Raji (cell line): Measurements from ENCODE around the gene TPGS1.
A peak's percentile ranks its signal among the peaks of the same experiment; 100 is the strongest.

ENCODE experiments used
- POLR2A ChIP-seq: IDR thresholded peaks from 2 replicates; pipeline ENCODE4 v1.6.1; 2011; ENCODE audit warnings: low read depth, low read length, control low read depth; ENCODE audit not compliant: insufficient read depth

The TPGS1 gene

GRCh38 chr19:507286-508203, at the start of gene TPGS1:
Gene TPGS1 (plus strand): TSS chr19:507497. CDS start chr19:507507, 10 bp downstream.
- peak; percentile 42; the same call in 1 of the 2 replicates for TF ChIP-seq POLR2A

- no peak for TF ChIP-seq POLR2A
These were observed 49.7 kb upstream of the TPGS1 start for GRCh38 chr19:457636-458035.

- no peak for TF ChIP-seq POLR2A
These were observed 48.9 kb upstream of the TPGS1 start for GRCh38 chr19:458091-459042.

GRCh38 chr19:459724-460511, 47.4 kb upstream of the TPGS1 start:
- no peak for TF ChIP-seq POLR2A

- no peak for TF ChIP-seq POLR2A
These were observed 46.2 kb upstream of the TPGS1 start, which contains the start of gene SHC2 for GRCh38 chr19:460877-461720. Gene SHC2 (minus strand): TSS chr19:461033. CDS start chr19:460996, 37 bp downstream.

GRCh38 chr19:461721-462551, 45.4 kb upstream of the TPGS1 start:
- no peak for TF ChIP-seq POLR2A

GRCh38 chr19:463483-464207, 43.7 kb upstream of the TPGS1 start:
- no peak for TF ChIP-seq POLR2A

GRCh38 chr19:464208-464545, 43.1 kb upstream of the TPGS1 start:
- no peak for TF ChIP-seq POLR2A

GRCh38 chr19:465056-465816, 42.1 kb upstream of the TPGS1 start:
- TF ChIP-seq POLR2A, result no peak

GRCh38 chr19:467554-467953, 39.7 kb upstream of the TPGS1 start:
- no peak for TF ChIP-seq POLR2A

- no peak for TF ChIP-seq POLR2A
These were observed 38.6 kb upstream of the TPGS1 start for GRCh38 chr19:468587-469256.
